ENCODE measurements around the gene TLR6.
"Not testable (repeated sequence)": the region's sequence is repeated elsewhere in the genome, so short reads cannot be mapped to it uniquely, and the experiment has no call there.

TLR6 gene

GRCh38 chr4:38785041-38785790 lies 71.4 kb downstream of the TLR6 start:
- DNase-seq = no peak

GRCh38 chr4:38784141-38784540 lies 72.5 kb downstream of the TLR6 start:
- DNase-seq = no peak

GRCh38 chr4:38783109-38783460 lies 73.5 kb downstream of the TLR6 start:
- no peak for DNase-seq

DNA sequence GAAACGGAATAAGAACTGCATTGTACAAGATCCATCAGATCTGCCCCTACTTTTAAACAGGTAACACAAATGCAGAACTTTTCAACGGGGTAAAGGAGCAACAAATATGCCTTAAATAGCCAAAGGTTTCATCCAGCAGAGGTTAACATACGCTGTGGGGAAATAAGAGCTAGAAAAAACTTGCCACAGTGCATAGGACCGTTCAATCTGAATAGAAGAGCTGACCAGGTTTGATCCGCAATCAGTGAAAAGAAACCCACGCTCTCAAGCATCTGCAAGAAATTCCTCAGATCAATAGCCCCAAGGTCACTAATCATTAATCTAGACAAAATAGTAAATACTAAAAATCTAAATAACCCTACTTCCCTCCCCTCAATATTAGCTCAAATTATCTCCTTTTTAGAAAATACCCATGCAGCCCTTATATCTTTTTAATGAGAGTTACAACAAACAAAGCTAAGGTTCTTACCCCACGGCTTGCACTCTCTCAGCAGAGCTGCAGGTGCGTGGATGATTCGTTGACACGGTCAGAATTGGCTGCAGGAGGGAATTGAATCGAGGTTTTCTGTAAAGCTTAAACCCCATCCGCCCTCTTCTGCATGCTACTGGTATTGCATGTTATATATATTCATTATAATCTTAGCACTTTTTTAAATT lies 74.0 kb downstream of the TLR6 start, which contains the start of gene TLR10:
Gene TLR10 (minus strand): TSS at position 539 of the 657 bp plus-strand sequence. CDS start 7,400 bp downstream, outside the sequence.
- peak; percentile 29 for DNase-seq

GRCh38 chr4:38781854-38782261 lies 74.8 kb downstream of the TLR6 start:
- DNase-seq = no peak

- no peak for DNase-seq
Measured at GRCh38 chr4:38780833-38781484, 75.7 kb downstream of the TLR6 start.

DNA sequence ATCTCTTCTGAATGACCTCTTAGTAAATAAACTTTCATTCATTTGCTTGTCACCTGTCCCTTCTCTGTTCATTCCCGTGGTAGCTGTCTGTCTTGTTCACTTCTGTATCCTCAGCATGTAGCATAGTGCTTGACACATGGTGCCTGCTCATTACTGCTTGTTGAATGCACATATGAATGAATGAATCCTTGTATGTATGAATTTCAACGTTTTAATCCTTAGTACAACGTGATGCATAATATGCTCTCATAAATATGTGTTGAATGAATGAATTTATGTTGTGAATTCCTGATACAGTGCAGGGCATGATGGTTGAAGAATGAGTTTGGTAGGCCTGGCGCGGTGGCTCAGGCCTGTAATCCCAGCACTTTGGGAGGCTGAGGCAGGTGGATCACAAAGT lies 76.8 kb downstream of the TLR6 start:
- no peak for DNase-seq

DNA sequence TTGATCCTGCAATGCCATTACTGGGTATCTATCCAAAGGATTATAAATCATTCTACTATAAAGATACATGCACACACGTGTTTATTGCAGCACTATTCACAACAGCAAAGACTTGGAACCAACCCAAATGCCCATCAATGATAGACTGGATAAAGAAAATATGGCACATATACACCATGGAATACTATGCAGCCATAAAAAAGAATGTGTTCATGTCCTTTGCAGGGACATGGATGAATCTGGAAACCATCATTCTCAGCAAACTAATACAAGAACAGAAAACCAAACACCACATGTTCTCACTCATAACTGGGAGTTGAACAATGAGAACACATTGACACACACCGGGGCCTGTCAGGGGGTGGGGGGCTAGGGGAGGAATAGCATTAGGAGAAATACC lies 78.7 kb downstream of the TLR6 start:
- not testable (repeated sequence) for DNase-seq

GRCh38 chr4:38775326-38775725 lies 81.3 kb downstream of the TLR6 start:
- no peak for DNase-seq

DNA sequence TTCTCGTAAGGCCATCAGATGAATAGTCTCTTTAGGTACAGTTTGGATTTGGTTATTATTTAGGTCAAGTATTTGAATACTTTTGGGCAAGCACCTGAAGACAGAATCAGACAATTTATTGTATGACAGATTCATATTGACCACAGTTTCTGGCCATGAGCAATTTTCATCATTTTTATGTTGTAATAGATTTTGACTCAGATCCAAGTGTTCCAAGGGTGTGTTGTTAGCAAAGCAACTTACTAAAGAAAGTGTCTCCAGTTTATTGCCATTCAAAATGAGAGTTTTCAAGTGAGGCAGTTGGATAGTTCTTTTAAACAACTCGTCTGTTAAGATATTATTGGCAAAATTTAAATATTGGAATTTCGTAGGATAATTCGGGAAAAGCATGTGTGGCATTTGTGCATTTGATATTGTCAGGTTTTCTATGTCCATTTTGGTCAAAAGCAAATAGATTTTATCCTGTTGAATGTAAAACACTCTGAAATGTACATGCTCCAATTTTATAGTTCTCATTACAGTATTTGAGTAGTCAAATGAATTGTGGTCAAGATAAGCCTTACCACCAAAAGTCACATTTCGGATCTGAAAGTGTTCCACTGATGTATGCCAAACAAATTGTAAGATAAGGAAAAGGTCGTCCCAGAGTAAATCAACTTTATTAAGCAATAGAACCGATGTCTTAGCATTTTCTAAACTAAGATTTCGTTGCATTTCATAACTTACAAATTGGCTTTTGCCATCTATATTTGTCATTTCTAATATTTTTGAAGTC lies 82.2 kb downstream of the TLR6 start:
- DNase-seq = no peak
